ENCODE data around the gene SYVN1. TPM values are rescaled to one million over a fixed set of nuclear protein-coding genes. Genes with fewer than 3 reads are reported as not detected.
"Not testable (repeated sequence)": the region's sequence is repeated elsewhere in the genome, so short reads cannot be mapped to it uniquely, and the experiment has no call there.

SYVN1 gene
- polyA plus RNA-seq, 3 donors = 44.8 to 46.9 (median 45.6) TPM

DNA sequence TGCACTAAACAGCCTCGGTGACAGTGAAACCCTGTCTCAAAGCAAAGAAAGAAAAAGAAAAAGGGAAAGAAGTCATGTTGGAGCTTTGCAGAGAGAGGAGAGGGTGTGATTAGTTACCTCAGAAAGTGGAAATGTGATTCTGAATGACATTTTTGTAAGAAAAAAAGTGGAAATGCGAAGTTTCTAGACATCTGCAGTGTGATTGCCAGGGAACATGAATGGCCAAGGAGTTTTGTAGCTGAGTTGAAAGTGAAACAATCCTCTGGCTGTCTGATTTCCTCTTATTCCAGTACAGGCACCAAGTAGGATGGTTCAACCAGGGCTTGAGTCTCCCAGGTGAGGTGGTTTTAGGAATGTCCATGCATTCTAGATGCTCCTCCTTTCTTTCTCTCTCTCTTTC, 17.8 kb upstream of the SYVN1 start:
- DNase-seq (ENCODE audit: low read depth in 3 of 3, low spot score in 2 of 3) = no peak

DNA sequence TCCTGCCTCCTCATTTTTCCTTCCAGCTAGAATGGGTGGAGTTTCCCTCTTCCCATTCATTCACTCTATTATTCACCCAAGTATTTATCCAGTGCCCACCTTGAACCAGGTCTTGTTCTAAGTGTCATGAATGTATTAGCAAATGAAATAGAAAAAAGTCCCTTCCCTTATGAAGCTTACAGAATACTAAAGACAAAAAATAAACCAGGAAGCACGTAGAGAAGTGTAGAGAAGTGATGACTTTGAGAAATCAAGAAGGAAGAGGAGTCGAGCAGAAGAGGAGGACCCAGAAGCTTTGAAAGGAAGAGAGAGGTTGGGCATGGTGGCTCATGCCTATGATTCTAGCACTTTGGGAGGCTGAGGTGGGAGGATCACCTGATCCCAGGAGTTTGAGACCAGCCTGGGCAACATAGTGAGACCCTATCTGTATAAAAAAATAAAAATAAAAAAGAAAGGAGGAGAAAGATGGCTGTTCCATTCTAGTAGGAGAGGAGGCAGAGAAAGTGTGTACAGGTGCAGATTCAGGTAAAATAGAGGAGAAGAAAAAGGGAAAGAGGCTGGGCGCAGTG, 17.1 kb upstream of the SYVN1 start:
- no peak for DNase-seq (ENCODE audit: low read depth in 3 of 3, low spot score in 2 of 3)

DNA sequence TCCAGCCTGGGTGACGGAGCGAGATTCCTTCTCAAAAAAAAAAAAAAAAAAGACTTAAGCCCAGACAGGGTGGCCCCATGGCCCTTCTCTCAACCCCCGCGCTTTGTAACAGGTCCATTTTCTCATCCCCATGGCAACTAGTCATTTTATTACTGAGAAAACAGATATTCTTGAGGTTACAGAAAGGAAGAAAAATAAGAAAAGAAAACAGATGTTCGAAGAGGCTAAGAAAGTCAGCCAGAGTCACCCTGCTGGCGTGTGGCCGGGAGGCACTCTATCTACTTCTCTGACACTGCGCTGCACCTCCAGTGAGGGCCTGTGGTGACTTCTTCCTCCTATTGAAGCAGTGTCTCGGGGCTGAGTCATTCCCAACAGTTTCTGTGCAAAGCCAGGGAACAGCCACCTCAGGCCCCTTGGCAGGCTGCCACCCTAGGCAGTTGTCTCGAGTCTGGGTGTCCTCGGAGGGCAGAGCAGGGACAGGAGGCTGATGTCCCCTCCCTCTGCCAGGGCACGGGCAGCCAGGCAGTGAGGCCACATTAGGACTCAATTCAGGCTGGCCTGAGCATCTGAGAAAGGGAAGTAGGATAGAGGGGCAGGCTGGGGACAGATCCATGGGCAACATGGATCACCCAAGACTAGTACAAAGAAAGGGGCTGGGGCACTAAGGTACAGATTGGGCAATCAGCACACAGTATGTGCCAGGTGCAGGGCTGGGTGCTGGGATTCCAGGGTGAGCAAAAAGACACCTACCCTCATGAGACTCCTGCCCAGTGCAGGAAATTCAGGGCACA, 16.4 kb upstream of the SYVN1 start:
- no peak for DNase-seq (ENCODE audit: low read depth in 3 of 3, low spot score in 2 of 3)

DNA sequence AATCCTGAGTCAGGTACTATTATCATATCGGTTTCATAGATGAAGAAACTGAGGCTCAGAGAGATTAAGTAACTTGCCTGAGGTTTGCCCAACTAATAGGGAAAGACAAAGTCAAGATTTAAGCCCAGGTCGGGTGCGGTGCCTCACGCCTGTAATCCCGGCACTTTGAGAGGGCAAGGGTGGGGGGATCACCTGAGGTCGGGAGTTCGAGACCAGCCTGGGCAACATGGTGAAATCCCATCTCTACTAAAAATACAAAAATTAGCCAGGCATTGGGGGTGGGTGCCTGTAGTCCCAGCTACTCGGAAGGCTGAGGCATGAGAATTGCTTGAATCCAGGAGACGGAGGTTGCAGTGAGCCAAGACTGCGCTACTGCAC, 15.8 kb upstream of the SYVN1 start:
- not testable (repeated sequence) for DNase-seq (ENCODE audit: low read depth in 3 of 3, low spot score in 2 of 3)

DNA sequence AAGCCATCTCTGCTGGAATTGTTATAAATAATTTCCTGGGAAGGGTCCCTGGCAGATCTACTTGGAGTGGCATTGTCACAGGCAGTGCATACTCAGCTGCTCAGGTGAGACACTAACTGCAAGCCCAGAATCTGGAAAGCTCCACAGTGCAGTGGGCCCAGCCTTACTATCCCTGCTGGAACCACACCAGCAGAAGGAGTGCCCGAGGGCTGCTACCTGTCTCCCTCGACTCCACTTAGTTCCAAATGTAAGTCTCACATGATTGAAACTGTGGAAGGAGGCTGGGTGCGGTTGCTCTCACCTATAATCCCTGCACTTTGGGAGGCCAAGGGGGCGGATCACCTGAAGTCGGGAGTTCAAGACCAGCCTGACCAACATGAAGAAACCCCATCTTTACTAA, 14.3 kb upstream of the SYVN1 start:
- DNase-seq (ENCODE audit: low read depth in 3 of 3, low spot score in 2 of 3) = no peak

DNA sequence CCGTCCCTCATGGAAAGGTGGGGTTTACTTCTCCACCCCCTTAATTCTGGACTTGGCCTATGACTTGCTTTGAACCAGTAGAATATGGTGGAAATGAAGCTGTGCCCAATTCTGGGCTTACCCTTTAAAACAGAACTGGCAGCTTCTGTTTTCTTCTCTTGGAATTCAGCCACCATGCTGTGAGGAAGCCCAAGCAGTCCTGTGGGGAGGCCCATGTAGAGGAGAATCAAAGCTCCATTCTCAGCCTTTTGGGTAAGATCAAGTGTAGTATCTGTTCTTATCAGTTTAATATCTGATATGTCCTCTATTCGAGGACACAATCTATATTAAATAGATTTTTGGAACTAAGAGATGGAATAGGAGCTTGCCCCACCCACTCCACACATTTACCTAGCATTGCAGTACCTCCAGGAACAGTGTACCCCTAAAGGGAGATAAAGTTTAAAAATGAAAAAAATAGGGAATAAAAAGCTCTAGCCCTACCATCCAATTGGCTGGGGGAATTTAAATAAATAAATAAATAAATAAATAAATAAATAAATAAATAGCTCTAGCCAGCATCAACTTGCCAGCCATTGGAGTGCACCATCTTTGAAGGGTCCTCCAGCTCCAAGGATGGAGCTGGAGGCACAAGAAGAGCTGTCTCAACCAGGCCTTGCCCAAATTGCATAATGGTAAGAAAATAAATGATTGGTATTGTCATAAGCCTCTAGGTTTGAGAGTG, 13.2 kb upstream of the SYVN1 start:
- DNase-seq (ENCODE audit: low read depth in 3 of 3, low spot score in 2 of 3) = no peak

DNA sequence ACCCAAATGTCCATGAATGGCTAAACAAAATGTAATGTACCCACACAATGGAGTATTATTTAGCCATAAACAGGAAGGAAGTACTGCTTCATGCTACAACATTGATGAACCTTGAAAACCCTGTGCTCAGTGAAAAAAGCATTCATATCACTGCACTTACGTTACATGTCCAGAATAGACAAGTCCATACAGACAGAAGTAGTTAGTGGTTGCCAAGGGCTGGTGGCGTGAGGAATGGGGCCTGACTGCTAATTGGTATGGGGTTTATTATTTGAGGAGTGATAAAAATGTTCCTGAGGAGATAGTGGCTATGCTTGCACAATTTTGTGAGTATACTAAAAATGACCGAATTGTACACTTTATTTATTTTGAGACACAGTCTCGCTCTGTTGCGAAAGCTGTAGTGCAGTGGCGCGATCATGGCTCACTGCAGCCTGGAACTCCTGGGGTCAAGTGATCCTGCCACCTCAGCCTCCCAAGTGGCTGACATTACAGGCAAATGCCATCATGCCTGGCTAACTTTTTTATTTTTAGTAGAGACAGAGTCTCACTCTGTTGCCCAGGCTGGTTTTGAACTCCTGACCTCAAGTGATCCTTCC, 7.7 kb upstream of the SYVN1 start:
- no peak for DNase-seq (ENCODE audit: low read depth in 3 of 3, low spot score in 2 of 3)

DNA sequence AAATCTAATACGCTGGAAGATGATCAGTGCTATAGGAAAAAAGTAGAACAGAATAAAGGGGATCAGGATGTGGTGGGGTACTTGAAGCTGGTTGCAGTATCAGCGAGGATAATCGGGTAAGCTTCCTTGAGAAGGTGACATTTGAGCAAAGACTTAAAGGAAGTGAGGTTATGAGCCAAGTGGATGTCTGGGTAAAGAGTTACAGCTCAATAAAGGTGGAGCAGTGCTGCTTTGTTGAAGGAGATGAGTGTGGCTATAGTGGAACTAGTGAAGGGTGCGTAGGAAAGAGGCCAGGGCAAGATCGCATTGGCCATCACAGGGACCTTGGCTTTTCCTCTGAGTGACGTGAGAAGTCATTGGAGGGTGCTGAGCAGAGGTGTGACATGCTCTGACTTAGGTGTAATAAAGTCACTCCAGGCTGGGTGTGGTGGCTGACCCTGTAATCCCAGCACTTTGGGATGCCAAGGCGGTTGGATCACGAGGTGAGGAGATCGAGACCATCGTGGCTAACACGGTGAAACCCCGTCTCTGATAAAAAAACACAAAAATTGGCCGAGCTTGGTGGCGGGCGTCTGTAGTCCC, 2.3 kb upstream of the SYVN1 start:
- no peak for DNase-seq (ENCODE audit: low read depth in 3 of 3, low spot score in 2 of 3)

DNA sequence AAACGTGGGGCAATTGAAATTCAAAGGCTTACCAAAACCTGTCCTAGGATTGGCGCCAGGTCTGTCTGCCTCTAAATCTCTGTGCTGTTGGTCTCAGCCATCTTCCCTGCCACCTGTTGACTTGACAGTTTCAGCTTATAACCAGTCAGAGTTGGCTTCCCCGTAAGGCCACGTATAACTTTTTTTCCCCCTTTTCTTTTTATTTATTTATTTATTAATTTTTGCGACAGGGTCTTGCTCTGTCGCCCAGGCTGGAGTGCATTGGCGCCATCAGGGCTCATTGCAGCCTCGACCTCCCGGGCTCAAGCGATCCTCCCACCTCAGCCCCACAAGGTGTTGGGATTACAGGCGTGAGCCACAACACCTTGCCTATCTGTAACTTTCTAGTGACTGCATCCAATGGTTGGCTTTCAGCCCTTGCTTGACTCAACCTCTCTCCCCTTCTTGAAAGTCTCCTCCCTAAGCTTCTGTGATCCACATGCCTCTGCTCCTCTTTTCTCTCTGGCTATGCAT, 1.4 kb upstream of the SYVN1 start:
- no peak for DNase-seq (ENCODE audit: low read depth in 3 of 3, low spot score in 2 of 3)

DNA sequence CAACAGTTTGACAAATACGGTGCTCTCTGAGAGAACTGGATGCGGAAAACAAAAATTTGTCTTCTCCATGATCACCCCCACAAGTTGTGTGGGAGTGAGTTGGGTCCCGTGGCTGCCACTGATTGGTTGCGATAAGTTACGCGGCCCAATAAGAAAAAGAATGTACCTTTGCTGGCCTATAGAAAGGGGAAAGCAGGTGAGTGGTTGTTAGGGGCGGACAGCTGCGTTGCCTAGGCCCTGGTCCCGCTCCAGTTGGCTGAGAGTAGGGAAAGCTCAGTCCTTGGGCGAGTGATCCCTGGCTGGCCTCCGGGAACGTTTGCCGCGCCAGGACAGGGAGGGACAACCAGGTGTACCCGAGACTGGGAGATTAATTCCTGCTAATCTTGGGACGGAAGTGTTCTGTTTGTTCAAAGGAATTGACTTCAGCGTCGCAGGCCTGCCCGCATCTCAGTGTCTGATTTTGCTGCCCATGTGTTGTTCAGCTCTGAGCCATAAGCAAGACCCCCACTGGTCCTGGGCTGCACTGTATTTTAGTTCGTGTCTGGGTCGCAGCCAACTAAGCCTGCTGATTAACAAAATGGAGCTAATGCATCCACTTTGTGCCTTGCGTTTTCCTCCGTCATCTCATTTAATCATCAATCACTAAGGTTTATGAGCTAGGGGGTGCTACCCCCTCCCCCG, 773 bp upstream of the SYVN1 start:
- peak; percentile 91 to 95 (median 92) for DNase-seq (ENCODE audit: low read depth in 3 of 3, low spot score in 2 of 3)

DNA sequence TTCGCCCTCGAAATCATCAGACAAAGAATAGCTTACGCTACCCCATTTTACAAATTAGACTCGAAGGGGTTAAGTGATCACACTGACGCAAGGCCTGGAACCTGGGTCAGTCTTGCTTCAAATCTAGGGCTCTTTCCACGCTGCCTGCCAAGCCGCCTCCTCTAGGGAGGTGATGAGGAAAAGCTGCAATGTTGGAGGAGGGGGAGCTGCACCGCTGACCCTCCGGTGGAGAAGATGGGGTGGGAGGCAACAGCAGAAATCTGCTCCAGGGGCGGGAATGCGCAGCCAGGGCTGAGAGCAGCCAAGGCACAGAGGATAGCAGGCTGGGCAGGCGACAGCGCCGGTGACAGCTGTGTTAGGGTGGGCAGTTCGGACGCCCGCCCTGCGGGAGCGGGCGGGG, 595 bp downstream of the SYVN1 start:
- no peak for DNase-seq (ENCODE audit: low read depth in 3 of 3, low spot score in 2 of 3)

DNA sequence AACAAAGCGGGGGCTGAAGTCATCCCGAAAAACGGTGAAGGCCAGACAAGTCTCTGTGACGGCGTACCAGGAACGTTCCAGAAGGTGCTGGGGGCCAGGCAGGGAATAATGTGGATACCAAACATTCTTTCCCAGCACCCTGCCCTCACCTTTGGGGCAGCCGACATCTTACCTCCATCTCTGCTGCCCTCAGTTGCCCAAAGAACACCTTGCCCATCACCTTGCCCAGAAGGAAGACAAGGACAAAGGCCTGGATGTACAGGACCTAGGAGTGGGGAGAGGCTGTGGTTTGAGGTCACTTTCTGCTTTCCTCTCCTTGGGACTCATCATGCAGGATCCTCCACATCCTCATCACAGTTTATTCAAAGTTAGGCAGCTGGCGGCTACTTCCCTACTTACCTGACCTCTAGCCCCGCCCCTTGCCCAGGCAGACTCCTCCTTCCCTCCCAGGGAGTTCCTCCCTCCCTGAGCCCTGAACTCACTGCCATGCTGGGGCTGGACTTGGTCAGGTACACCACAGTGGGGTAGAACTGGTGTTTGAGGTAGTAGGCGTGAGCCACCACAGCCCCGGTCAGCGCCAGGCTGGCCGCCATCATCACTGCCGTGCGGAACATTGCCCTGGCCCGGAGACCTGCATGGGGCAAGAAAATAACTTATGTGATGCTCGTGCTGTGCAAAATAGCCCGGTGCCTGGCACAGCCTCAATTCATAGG, 1.2 kb downstream of the SYVN1 start:
- DNase-seq (ENCODE audit: low read depth in 3 of 3, low spot score in 2 of 3) = no peak

DNA sequence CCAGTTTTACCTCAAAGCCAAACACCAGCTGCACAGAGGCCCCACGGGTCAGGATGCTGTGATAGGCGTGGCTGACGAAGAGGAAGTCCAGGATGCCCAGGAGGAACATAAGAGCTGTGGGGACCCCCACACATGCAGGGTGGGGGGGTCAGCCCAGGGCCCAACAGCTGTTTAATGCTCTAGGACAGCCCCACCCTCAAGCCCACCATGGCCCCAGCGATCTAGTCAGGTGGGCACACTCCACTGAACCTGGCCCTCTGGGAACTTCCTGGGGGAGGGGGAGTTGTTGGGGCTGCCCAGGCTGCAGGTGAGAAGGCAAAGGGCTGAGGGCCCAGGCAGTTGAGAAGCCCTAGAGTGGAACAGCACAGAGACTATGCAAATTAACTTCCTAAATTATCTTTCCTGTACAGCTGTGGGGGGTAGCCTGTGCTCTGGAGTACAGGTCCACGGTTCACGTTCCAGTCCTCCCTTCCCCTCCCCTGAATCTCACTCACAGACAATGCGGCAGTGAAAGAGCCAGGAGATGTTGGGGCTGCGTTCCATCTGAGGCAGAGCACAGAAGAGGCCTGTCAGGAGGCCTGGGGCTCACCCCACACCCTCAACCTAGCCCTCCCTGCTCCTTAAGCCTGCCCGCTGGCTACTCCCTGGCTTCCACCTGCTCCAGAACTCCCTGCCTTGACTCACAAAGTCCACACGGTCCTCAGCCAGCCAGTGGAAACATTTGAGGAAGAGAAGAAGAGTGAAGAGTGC, 1.9 kb downstream of the SYVN1 start:
- DNase-seq (ENCODE audit: low read depth in 3 of 3, low spot score in 2 of 3) = no peak

DNA sequence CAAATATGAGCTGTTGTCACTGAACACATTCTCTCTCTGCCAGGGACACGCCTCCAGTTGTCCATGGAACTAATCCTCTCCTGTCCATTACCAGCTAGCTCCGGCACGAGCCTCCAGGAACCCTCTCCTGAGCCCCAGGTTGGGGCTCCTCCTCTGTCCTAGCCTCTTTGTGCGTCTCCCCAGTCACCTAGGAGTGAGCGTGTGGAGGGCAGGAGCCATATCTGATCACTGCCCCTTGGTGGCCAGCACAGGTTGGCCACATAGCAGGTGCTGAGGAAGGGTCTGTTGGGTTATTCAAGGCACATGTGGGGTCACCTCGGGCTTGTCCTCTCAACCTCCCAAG, 2.5 kb downstream of the SYVN1 start:
- DNase-seq (ENCODE audit: low read depth in 3 of 3, low spot score in 2 of 3) = no peak

DNA sequence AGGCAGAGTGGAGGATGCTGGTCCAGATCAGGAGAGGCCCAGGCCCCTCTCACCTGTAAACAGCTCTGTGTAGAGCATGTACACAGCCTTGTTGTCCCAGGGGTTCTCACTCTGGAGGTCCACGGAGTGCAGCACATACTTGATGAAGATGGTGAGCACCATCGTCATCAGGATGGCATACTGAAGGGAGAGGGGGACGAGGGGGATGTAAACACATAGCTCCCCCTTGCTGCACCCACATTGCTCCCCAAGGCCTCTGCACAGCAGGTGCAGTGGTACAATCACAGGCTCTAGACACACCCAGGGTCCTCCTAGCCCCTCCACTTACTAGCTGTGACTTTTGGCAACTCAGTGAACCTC, 2.9 kb downstream of the SYVN1 start:
- DNase-seq (ENCODE audit: low read depth in 3 of 3, low spot score in 2 of 3) = no peak

DNA sequence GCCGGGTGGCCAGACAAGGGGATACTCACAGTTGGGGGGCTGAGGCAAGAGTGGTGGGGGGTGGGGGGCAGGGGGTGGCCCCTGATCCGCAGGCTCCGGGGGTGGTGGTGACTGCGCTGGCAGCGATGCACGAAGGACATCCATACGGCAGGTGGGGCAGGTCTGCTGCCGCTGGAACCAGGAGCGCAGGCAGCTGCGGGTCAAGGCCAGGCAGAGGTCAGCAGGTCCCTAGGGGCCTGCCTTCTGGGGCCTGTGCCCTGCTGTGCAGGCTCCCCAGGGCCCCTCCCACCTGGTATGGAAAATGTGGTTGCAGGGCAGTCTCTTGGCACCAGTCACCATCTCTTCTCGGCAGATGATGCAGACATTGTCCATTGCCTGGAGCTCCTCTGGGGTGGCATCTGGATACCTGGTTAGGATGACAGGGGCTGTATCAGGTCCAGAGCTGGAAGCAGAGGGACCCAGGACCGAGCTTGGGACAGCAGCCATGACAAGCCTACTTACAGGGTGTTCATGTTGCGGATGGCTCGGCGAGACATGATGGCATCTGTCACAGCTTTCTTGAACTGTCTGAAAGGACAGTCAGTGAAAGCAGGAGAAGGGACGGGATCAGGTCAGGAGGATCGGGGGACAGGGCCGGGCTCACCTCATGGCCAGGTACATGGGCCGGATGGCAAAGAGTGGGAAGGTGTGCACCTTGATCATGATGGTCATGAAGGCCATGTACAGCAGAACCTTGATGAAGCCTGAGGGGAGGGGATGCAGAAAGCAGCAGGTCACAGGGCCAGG, 3.5 kb downstream of the SYVN1 start:
- no peak for DNase-seq (ENCODE audit: low read depth in 3 of 3, low spot score in 2 of 3)

DNA sequence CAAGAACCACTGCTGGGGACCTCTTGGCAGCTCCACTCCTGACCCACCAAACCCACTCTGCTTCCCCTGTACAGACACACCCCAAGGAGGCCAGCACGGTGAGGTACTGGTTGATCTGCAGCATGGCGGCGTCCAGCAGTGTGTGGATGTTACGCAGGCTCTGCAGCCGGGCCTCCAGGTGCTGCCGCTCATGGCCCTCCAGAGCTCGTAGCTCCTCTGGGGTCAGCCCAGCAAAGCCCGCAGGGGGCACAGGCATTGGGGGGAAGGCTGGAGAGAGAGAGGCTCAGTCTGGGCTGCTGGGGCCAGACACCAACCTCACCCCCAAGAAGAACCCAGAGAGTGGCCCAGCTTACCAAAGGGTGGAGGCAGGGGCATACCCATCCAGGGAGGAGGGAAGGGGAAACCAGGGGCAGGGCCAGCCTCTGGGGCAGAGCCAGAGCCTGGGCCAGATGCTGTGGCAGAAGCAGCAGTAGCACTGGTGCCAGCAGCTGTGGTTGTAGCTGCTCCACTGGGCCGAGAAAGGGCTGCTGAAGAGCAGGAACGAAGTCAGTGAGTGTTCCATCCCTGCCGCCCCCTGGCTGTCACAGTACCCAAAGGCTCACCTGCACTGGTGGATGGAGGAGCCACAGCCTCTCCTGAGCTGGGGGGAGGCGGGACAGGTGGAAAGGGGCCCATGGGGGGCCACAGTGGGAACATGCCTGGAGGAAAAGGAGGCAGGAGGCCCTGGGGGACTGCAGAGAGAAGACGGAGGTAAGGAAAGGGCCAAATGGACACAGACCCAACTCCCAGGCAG, 4.5 kb downstream of the SYVN1 start:
- DNase-seq (ENCODE audit: low read depth in 3 of 3, low spot score in 2 of 3) = no peak
